Lower leg skin (tissue), 3 donors: Measurements from ENCODE around the gene COX6A2.

Experiments
- CTCF ChIP-seq, 3 donors: fragments of 450-650 bp; IDR thresholded peaks; one replicate each; pipeline ENCODE4 v1.5.1; 2016; ENCODE audit warnings: antibody characterized with exemption in 3 of 3, mild to moderate bottlenecking in 3 of 3, moderate library complexity in 2 of 3
- POLR2A ChIP-seq, 2 donors: fragments of 450-650 bp; IDR thresholded peaks; one replicate each; pipeline ENCODE4 v1.6.1; 2016 to 2017; ENCODE audit warnings: antibody characterized with exemption in 2 of 2, mild to moderate bottlenecking in 1 of 2, moderate library complexity in 1 of 2

GRCh38 chr16:31410082-31410481 is 18.1 kb downstream of the COX6A2 start:
- no peak for TF ChIP-seq POLR2A (IDR thresholded peaks at IDR 0.05)
- no peak for TF ChIP-seq CTCF (IDR thresholded peaks at IDR 0.05)
